HG03108 (cell line): Measurements from ENCODE around the gene CDK14.
A peak's percentile ranks its signal among the peaks of the same experiment; 100 is the strongest.
"Not testable (repeated sequence)": the region's sequence is repeated elsewhere in the genome, so short reads cannot be mapped to it uniquely, and the experiment has no call there.

Source experiments
- ATAC-seq: cut with Tn5 transposase; IDR thresholded peaks from one replicate; pipeline ENCODE4 v1.9.1; 2021; ENCODE audit warnings: moderate library complexity; ENCODE audit not compliant: unreplicated experiment

The CDK14 gene

DNA sequence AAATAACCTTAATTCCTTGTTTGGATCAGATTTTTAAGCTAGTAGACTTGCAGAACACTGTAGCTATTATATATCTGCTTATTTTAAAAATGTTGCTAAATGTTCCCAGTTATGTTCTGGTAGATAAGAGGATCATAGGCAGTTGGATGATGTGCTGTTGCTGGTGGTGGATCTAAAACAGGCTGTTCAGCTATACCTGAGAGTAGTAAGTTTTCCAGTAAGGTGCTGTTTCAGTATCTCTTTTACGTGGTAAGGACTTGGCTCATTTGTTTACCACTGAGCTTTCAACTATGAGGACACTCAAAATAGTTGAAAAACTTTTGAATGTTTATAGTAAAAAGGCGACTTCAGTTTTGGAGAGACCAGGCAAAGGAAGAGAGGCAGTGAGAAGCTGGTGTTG, 180.9 kb downstream of the CDK14 start:
- peak; percentile 88 for ATAC-seq

DNA sequence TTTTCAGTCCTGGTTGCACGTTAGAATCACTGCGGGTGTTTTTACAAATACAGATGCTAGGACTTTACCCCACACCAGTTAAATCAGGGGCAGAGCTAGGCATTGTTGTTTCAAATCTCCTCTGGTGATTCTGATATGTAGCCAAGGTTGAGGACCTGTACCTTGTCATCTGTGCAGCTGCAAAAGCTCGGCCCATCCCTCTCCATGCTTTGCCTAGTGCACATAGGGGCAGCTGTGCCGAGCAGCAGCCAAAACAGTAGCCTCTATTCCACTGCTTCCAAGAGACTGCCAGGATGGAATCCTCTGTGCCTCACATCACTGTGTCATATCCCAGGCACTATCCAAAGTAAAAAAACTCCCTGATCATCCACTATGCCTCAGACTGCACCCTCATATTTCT, 181.3 kb downstream of the CDK14 start:
- peak; percentile 30 for ATAC-seq

DNA sequence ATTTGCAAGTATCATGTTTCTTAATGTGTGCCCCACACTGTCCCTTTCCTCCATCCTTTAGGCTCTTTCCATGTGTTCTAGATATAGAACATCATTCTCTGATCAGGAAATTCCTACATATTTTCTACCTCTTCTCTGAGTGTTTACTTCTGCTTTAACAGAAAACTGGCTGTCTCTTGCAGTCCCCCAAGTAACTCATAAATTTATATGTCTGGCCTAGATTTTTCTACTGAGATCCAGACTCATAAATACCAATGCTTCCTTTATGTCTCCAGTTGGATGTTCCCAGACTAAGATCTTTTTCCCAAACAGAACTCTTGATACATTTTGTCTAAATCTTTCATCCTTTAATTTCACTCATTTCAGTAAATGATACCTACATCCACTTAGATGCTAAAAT, 181.8 kb downstream of the CDK14 start:
- ATAC-seq, result no peak

DNA sequence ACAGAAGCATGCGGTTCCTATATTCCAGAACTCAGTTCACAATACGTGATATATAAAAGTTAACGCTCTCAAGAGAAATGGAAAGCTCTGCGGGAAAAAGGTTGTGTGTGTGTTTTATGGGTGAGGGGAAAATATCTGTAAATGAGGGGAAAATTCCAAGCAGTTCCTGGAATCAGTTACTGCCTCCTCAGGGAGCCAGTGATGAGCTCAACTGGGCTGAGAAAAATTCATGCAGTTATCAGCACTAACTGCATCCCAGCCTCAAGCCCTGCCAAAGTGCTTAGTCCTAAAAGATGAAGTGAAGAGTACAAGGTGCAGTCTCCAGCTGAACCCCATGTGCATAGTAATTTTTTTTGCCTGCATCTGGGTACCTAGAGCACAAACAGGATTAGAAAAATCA, 191.9 kb downstream of the CDK14 start:
- no peak for ATAC-seq

DNA sequence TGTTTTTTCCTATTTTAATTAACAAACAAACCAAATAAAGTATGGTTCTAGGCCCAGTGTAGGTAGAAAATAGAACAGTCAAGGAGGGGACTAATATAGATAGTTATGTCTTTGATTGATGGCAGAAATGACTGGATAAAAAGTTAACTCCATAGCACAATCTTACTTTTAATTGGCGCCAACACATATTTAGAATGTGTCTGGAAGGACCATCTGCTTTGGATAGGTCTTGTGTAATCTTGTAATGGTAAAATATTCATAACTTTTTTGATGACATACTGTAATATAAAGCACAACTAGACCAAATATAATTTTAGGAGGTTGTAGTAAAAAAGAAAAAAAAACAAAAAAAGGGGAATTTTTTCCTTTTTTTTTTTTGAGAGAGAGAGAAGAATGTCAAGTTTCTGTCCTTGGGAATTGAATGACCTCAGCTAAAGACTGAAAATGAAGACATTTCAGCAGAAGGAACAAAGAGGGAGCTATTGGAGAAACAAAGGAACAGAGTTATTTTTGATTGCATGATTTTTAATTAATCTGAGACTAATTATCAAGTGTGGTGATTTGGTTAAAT, 193.7 kb downstream of the CDK14 start:
- no peak for ATAC-seq

DNA sequence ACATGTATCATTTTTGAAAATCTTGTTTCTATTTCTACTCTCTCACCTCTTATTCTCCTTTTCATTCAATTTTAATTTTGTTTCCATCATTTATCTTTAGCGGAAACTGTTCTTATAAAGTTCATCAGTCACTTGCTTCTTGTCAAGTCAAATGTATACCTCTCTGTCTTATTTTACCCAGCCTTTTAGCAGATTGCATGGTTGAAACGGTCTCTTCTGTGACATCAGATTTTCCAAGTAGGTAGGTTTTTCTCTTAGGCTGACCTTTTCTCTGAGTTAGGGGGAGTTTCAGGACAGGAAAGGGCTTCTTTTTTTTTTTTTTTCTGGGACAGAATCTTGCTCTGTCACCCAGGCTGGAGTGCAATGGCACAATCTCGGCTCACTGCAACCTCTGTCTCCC, 195.5 kb downstream of the CDK14 start:
- ATAC-seq, result no peak

DNA sequence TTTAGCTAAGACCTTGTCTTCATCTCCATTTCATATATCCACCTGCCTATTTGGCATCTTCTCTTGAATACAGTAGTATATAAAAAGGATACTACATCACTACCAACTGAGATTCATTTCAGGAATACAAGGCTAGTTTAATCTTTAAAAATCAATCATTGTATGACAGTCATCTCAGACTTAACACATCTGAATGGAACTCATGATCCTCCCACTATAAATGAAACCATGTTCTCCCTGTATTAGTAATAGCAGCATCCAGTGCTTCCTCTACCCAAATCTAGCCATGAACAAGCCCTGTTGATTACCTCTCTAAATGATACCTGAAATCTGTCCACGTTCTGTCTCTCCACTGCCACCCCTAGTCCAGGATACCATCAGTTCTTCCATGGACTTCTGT, 196.2 kb downstream of the CDK14 start:
- ATAC-seq, result no peak

DNA sequence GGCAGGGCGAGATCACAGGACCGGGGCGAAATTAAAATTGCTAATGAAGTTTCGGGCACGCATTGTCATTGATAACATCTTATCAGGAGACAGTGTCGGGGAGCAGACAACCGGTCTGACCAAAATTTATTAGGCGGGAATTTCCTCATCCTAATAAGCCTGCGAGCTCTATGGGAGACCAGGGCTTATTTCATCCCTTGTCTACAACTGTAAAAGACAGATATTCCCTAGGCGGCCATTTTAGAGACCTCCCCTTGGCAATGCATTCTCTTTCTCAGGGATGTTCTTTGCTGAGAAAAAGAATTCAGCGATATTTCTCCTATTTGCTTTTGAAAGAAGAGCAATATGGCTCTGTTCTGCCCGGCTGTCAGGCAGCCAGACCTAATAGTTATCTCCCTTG, 198.1 kb downstream of the CDK14 start:
- not testable (repeated sequence) for ATAC-seq

DNA sequence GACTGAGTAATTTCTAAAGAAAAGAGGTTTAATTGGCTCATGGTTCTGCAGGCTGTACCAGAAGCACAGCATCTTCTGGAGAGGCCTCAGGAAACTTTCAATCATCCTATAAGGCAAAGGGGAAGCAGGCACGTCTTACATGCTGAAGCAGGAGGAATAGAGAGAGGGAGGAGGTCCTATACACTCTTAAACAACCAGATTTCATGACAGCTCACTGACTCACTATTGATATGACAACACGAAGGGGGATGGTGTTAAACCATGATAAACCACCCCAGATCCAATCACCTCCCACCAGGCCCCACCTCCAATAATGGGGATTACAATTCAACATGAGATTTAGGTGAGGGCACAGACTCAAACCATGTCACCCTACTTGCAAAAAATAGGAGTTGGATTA, 201.5 kb downstream of the CDK14 start:
- ATAC-seq, result no peak

DNA sequence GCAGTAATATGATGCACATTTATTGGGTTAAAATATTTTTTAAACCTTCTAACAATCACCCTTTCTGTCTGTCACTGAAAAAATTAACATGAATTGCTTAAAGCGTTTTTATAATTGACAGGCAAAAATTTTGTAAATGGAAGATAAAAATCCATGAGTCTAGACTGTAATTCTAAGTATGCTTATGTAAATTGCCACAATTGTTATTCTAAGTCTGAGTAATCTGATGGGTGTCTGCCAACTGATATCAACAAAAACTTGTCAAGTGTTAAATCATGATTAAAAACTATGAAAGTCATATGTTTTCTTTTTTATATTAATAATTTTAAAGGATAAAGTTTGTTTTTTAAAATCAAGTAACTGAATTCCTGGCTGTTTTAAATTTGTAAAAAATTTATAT, 208.2 kb downstream of the CDK14 start:
- ATAC-seq, result no peak

DNA sequence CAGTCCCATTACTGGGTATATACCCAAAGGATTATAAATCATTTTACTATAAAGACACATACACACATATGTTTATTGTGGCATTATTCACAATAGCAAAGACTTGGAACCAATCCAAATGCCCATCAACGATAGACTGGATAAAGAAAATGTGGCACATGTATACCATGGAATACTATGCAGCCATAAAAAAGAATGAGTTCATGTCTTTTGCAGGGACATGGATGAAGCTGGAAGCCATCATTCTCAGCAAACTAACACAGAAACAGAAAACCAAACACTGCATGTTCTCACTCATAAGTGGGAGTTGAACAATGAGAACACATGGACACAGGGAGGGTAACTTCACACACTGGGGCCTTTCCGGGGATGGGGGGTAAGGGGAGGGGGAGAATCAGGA, 219.4 kb downstream of the CDK14 start:
- ATAC-seq, result not testable (repeated sequence)

DNA sequence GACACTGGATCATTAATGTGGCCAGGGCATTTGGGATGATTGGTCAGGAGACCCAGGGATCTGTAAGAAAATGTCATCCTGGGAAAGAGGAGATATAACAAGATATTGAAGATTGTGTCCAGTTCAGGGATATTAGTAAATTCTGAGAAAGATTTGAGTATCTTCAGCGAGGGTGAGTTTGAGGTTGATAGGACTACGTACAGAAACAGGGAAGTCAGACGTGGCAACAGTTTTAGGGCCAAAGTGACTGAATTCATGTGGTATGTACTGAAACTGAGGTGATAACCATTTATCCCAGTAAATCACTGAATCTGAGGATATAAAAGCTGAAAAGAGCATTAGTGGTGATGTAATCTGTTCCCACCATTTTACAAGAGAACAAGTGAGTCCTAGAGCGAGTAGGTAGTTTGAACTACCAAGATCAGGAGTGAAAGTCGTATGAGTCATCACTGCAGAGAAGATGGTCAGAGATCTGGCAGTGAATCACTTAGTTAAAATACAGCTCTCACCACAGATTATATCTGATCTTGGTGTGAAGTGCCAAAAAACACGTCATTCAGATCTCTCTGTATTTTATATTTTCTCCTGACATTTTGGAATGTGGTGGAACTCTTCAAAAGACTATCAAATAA, 220.5 kb downstream of the CDK14 start:
- ATAC-seq, result peak; percentile 98

DNA sequence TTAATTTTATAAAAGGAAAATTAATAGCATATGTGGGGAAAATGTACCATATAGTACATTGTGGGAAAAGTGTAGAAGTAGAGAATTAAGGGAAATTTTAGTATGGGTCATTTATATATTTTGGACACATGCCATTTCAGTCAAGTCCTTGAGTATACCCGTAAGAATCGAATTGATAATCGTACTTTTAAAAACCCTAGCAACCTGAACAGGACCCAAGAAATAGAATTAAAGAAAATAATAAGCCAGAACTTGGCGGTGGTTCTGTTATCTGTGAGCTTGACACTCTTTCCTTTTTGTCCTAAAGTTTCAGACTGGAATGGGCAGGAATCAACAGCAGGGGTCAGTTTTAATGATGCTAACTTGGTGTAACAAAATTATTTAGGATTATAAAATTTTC, 221.0 kb downstream of the CDK14 start:
- no peak for ATAC-seq

DNA sequence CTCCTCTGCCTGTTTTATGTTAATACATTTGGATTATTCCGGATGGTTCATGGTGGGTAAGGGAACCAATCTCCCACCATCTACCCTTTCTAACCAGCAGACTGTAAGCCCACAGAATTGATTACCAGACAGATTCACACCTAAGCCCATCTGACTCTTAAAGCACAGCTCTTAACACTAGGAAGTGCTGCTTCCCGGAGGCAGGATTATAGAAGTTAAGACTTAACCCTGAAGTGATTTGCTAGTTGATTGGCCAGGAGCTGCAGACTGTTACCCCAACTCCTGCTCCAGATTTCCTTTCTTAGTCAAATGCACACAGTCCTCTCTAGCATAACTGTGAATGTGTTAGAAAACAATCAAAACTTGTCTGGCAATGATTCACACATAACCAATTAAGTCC, 221.7 kb downstream of the CDK14 start:
- no peak for ATAC-seq

DNA sequence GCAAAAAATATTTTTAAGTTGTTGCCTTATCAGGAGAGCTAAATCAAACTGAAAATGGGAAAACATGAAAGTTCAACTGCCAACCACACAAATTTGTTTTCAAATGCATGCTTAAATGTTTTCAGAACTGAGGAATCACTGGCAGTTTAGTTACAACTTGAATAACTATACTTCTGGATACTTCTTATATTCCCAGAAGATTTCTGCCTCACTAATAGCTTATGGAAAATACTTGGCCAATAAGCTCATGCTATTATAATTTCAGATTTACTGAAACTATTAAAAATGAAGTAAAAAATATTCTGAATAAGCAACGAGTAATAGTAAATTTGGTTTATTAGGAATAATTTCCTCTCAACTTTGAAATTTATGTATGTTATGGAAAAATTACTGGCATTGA, 222.2 kb downstream of the CDK14 start:
- ATAC-seq, result no peak

DNA sequence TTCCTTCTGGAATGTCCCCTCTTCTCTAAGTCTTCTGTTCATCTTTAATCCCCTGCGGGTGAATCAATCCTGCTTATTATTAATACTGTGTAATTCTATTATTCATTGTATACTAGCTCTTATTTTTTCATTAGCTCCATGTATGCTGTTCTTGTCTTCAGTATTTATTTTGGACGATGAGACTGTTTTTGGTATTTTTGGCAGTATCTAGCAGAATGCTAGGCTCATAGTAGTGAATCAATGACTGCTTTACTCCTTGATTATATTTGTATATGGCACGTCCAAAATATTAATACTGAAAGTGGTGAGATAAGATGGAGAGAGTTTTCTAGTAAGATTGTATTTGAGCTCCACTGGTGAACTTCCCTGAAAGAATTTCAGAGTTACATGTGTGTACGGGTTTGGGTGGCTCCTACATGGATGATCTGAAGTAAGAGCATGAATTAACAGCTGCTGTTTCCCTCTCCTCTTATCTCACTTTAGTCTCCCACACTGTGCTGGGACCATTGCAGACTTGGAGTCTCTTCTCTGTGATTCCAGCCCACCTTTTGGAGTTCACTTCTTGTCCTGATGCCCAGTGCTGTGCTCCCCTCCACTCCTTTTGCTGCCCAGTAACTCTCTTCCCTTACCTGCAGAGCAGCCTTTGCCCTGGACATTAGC, 226.0 kb downstream of the CDK14 start:
- ATAC-seq, result no peak

DNA sequence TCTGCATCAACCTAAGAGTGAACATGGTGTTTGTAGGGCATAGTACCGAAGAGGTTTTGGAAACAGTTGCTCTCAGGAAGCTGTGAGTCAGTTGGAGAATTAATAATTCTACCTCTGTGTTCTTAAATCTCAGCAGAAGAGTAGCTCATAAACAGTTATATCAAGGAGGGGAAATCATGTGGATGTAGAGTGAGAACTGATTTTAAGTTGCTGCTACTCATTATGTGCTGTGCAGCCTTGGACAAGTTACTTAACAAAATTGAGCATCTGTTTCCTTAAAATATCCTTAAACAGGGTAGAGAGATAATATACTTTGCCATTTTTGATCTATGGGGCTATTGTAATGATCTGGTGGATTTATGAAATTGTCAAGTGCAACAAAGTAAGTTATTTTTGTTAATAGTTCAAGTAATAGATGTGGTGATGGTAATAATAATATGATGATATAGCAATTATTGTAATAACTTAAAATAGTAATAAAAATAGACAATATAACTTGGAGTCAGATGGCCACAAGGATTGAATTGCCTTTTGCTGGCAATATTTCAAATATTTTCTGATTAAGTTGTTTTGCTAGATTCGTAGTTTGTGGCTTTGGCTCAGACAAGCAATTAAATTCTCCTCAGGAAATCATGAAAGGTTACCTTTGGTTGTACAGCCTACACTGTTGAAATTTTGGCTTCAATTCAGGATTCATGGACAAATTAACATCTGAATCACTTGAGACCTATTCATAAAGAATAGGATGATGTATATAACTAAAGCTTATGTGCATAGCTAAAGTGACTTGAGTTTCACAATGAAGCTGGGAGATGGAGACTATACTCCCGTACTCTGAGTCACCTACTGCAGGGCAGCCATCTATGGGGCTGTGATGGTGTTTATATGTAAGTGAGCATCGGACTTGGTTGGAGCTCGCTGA, 228.5 kb downstream of the CDK14 start:
- ATAC-seq, result no peak

DNA sequence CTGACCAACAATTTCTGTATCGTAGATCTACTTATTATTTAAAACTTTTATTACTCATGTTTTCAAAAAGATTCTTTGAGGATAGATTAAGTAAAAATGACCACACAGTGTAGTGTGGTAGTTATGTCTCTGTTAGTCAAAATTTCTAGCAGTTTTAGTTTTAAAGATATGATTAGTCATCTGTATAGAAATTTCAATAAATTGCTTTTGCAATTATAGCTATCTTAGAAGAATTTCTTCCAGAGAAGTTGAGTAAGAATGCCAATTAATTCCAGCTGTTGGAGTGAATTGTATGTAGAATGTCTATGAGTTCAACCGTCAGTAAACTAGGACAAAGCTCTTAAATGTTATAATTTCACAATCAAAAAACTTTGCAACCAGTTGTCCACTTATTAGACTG, 229.7 kb downstream of the CDK14 start:
- ATAC-seq, result no peak

DNA sequence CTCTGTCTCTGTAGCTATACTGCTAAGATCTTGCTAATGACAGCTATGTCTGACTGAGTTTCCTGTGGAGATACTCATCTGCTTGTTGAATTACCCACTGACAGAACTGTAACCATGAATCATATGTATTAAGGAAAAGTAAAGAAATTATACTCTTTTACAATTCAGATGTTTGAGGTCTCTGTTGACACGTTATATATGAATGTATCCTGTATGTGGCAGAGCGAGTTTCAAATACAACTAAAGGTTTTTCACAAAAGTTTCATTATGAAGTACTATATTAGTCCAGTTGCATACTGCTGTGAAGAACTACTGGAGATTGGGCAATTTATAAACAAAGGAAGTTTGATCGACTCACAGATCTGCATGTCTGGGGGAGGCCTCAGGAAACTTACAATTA, 232.5 kb downstream of the CDK14 start:
- no peak for ATAC-seq

DNA sequence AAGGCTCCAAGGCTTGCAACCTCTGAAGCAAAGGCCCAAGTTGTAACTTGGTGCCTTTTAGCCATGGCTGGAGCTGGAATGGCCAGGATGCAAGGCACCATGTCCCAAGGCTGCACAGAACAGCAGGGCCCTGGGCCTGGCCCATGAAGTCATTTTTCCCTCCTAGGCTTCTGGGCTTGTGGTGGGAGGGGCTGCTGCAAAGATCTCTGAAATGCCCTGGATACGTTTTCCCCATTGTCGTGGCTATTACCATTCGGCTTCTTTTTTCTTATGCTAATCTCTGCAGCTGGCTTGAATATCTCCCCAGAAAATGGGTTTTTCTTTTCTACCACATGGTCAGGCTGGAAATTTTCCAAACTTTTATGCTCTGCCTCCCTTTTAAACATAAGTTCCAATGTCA, 234.2 kb downstream of the CDK14 start:
- no peak for ATAC-seq

DNA sequence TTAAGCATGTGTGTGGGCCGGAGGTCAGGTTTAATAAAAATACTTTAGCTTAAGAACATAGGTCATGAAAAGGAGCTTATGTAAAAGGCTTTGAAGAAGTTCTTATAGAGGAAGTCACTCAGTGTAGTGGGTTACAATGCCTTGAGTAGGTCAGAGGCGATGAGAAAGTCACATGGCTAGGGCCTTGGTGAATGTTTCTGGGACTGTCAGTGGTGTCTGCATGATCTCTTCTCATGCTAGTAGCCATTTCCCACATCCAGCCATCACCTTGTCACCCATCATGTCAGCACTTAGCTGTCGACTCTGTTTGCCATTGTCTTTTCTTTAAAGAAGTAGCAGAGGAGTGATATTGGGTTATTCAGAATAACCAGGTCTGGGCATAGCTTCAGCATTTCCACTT, 236.6 kb downstream of the CDK14 start:
- ATAC-seq, result no peak

DNA sequence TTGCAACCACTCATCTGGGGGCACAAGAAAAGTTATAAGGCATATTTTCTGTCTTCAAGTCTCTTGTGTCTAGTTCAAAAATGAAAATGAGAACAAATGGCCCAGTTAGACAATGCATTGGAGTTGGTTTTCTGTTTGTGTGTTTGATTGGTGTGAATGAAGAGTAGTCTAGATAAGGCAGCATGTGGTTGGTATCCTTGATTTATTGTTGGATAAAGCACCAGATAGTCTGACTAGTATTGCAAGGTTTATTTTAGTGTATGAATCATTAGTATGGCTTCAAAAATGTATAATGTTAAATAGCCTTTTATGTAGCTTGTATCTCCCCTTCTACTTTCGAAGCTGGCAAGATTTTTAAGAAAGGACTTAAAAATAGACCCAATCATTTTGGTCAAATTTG, 237.3 kb downstream of the CDK14 start:
- ATAC-seq, result no peak
